ENCODE data around the gene UBA1. TPM values are rescaled to one million over a fixed set of nuclear protein-coding genes. Genes with fewer than 3 reads are reported as not detected.

UBA1 gene
- total and polyA plus RNA-seq, 2 of the 13 experiments (the other 11 are each of a cell fraction or from before 2014, with no cell fraction given) = 93.3 to 129 TPM

- H3K4me2 ChIP-seq (ENCODE audit: low read depth, low read length) = no peak overlapping the region
- in situ Hi-C loops (cut with HindIII; ENCODE audit: extremely low pct_ligation_motif_present, low pct_unique_long_range_greater_than_20kb) (no loop called here), intact Hi-C loops (cut with micrococcal nuclease; ENCODE audit: unreplicated experiment) (no loop called here)
- H3K4me1 ChIP-seq (ENCODE audit: insufficient read depth, low read length) = no peaks in the 10 kb centered on the region
- BruUV-seq (replicated peaks) = no TSS peak
- H3K9me3 ChIP-seq (ENCODE audit: low read length) = no peaks in the 10 kb centered on the region
- H3K27me3 ChIP-seq (ENCODE audit: control insufficient read depth in 1 of 2, insufficient read depth in 2 of 2, low read length in 2 of 2) = no peaks in the 10 kb centered on the region
- no peaks in the 10 kb centered on the region for H4K20me1 ChIP-seq (ENCODE audit: insufficient read depth, low read length)
- POLR2A ChIA-PET = no interaction called here
- no peak overlapping the region for H3K27ac ChIP-seq (ENCODE audit: extremely low read length, insufficient read depth, low read length)
- no peak overlapping the region for H2AFZ ChIP-seq (ENCODE audit: low read length)
- DNase-seq (ENCODE audit: low spot score) (no peak), ATAC-seq (no peak), FAIRE-seq (no peak)
- TF ChIP-seq IRF2 (CRISPR knock-in tag; IDR thresholded peaks at IDR 0.05) = no peak
- TF ChIP-seq, protein P1, sequence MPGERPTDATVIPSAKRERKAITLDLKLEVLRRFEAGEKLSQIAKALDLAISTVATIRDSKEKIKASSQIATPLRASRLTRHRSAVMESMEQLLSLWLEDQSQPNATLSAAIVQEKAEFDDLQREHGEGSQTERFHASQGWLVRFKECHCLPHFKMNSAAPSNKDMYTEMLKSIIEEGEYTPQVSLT (CRISPR knock-in tag; IDR thresholded peaks at IDR 0.05; ENCODE audit: borderline replicate concordance, low read depth) = no peak
- no peak for TF ChIP-seq CSRNP1 (CRISPR knock-in tag; IDR thresholded peaks at IDR 0.05)
- TF ChIP-seq HOXA9 (CRISPR knock-in tag; IDR thresholded peaks at IDR 0.05; ENCODE audit: borderline replicate concordance) = no peak
- TF ChIP-seq HOXA3 (CRISPR knock-in tag; IDR thresholded peaks at IDR 0.05) = no peak
- TF ChIP-seq ETV6 (CRISPR knock-in tag; conservative IDR thresholded peaks at IDR 0.05) = no peak
- TF ChIP-seq MAX (IDR thresholded peaks at IDR 0.05) = no peak
- TF ChIP-seq ZNF263 (CRISPR knock-in tag; IDR thresholded peaks at IDR 0.05) = no peak
- TF ChIP-seq, protein P2, sequence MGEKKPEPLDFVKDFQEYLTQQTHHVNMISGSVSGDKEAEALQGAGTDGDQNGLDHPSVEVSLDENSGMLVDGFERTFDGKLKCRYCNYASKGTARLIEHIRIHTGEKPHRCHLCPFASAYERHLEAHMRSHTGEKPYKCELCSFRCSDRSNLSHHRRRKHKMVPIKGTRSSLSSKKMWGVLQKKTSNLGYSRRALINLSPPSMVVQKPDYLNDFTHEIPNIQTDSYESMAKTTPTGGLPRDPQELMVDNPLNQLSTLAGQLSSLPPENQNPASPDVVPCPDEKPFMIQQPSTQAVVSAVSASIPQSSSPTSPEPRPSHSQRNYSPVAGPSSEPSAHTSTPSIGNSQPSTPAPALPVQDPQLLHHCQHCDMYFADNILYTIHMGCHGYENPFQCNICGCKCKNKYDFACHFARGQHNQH (CRISPR knock-in tag; IDR thresholded peaks at IDR 0.05) = no peak
- TF ChIP-seq ZNF530 (CRISPR knock-in tag; IDR thresholded peaks at IDR 0.05; ENCODE audit: low read depth) = no peak
- no peak for TF ChIP-seq ATF5 (CRISPR knock-in tag; IDR thresholded peaks at IDR 0.05; ENCODE audit: low read depth)
- no peak for TF ChIP-seq PHF8 (CRISPR knock-in tag; IDR thresholded peaks at IDR 0.05)
- TF ChIP-seq KDM3A (CRISPR knock-in tag; IDR thresholded peaks at IDR 0.05; ENCODE audit: low read depth) = no peak
- TF ChIP-seq CBX1 (IDR thresholded peaks at IDR 0.05; ENCODE audit: low read depth) = no peak
- TF ChIP-seq MIER3 (CRISPR knock-in tag; IDR thresholded peaks at IDR 0.05; ENCODE audit: borderline replicate concordance) = no peak
- H3K79me2 ChIP-seq (ENCODE audit: insufficient read depth, low read length) = no peaks in the 10 kb centered on the region
- CTCF ChIA-PET (ENCODE audit: low intra/inter-chr PET ratio, low total read pairs) = no interaction called here
- H3K36me3 ChIP-seq (replicated peaks in 1 of 2; ENCODE audit: control insufficient read depth in 1 of 2, insufficient read depth in 2 of 2, low read length in 2 of 2) = peaks cover 19 to 35% of the 10 kb centered on the region in 2 experiments
- WGBS (ENCODE audit: low lambda C conversion rate) = 98% methylated on average over 22 of the region's 23 CpGs
- H3K4me3 ChIP-seq (replicated peaks in 1 of 3; ENCODE audit: insufficient read depth in 1 of 3, low read depth in 2 of 3, low read length in 3 of 3) = no peak overlapping the region
- no peak overlapping the region for H3K9ac ChIP-seq (ENCODE audit: insufficient read depth, low read depth, low read length)
These were observed 17.4 kb upstream of the UBA1 start for GRCh38 chrX:47176101-47176740.
